Renal cortical epithelial cell (primary cell): Measurements from ENCODE around the gene ZNF594. TPM values are rescaled to one million over a fixed set of nuclear protein-coding genes. Genes with fewer than 3 reads are reported as not detected.
"Not testable (repeated sequence)": the region's sequence is repeated elsewhere in the genome, so short reads cannot be mapped to it uniquely, and the experiment has no call there.

ENCODE experiments used
- DNase-seq: peaks from one replicate; pipeline ENCODE4 v3.0.0-alpha.2; 2011; ENCODE audit warnings: low read depth
- total RNA-seq: library from RNA; depleted of rRNA; stranded (reverse); fragments of >200 nt; gene quantifications from 2 replicates; pipeline ENCODE4 v1.2.3, GENCODE V29; 2014

The ZNF594 gene
- total RNA-seq, 1 donor from 2014 or later, result 11.1 TPM

DNA sequence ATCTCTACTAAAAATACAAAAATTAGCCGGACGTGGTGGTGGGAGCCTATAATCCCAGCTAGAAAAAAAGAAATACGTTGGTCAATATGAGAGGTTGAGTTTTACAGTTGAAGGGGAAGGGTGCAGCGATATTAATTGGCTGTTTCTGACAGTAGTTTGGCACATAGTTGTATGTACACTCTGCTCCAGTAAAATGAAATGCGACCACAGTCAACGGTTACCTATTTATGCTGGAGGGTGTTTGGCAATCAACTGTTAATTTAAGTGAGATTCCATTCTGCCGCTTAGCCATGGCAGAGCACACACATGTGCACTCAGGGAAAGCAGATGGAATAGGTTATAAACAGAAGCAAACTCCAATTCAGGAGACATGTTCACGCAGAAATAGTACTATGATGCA is 9.3 kb upstream of the ZNF594 start:
- DNase-seq, result peak; percentile 56

DNA sequence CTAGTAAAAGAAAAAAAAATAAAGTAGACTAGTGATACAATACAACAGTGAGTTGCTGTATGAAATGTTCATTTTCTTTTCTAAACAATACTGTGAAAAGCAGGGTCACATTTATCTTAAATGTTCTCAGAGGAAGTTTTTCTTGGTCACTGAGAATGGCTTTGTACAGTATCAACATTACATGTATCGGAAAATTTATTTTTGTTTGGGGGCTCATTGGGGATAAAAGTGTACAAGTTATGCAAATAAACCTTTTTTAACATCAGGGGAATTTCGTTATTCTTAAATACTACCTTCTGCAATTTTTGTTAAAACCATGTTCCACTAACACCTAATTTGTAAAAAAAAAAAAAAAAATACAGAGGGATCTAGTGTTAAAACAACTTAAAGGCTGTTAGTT is 8.7 kb upstream of the ZNF594 start:
- DNase-seq, result no peak

DNA sequence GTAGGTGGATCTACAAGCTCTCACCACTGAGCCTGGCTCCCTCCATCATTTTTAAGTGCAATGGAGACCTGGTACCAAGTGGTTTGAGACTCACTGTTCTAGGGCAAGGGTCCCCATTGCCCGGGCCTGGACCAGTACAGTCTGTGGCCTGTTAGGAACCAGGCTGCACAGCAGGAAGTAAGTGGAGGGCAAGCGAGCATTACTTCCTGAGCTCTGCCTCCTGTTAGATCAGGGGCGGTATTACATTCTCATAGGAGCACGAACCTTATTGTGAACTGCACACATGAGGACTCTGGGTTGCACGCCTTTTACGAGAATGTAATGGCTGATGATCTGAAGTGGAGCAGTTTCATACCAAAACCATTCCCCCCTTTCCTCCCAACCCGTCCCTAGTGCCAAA is 6.8 kb upstream of the ZNF594 start:
- no peak for DNase-seq

DNA sequence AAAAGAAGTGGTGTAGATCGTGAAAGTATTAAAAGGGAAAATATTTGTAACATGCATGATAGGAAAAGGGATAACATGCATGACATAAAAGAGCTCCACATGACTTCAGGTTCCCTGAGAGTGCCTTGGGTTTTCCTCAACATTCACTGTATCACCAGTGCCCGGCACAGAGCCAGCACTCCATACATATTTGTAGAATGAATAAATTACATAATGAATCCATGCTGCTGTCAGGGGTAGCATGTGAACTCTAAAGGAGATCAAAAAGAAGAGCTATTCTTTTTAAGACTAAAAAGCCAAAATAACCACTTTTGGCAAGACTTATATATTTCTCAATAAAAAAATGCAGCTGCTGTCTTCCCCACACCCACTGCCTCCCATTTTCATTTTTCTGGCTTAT is 2.7 kb upstream of the ZNF594 start:
- no peak for DNase-seq

DNA sequence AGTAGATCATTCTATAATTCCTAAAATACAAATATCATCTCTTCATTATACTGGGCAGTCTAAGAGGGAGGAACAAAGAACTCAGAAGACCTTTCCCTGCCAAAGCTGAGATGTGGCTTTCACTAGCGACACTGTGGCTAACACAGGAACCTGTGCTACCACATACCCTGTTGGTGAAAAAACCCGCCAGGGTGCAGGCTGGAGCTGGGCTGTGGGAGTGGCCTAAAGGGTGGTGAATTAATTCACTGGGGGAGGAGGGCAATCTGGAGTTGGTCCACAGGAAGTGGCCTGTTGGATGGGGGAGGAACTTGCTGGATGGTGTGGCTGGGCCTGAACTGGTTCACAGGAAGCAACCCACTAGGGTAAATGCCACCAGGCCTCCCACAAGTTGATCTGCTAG is 7.4 kb downstream of the ZNF594 start:
- DNase-seq, result no peak

DNA sequence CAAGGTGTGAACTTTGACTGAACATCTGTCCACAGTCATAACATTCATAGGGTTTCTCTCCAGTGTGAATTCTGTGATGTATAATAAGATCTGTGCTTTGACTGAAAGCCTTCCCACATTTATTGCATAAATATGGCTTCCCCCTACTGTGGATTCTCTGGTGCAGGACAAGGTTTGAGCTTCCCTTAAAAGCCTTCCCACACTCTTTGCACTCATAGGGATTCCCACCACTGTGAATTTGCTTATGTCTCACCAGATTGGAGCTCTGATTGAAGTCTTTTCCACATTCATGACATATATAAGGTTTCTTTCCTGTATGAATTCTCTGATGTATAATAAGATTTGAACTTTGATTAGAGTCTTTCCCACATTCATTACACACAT is 8.3 kb downstream of the ZNF594 start:
- no peak for DNase-seq

DNA sequence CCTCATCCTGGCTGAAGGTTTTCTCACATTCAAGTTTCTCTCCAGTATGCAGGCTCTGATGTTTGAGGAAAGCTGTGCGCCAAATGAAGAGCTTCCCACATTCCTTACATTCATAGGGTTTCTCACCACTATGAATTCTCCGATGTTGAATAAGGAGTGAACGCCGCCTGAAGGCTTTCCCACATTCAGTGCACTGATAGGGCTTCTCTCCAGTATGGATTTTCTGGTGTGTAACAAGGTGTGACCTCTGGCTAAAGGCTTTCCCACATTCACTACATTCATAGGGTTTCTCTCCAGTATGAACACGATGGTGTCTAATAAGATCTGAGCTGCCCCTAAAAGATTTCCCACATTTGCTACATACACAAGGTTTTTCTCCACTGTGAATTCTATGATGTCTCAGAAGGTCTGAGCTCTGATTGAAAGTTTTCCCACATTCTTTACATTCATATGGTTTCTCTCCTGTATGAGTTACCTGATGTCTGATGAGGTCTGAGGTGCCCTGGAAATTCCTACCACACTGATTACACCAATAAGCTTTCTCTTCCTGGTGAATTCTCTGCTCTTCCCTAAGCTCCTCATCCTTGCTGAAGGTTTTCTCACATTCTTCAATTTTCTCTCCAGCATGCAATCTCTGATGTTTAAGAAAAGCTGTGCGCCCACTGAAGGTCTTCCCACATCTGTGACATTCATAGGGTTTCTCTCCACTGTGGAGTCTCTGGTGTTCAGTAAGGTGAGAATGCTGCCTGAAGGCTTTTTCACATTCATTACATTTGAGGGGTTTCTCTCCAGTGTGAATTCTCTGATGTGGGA is 8.9 kb downstream of the ZNF594 start:
- no peak for DNase-seq

DNA sequence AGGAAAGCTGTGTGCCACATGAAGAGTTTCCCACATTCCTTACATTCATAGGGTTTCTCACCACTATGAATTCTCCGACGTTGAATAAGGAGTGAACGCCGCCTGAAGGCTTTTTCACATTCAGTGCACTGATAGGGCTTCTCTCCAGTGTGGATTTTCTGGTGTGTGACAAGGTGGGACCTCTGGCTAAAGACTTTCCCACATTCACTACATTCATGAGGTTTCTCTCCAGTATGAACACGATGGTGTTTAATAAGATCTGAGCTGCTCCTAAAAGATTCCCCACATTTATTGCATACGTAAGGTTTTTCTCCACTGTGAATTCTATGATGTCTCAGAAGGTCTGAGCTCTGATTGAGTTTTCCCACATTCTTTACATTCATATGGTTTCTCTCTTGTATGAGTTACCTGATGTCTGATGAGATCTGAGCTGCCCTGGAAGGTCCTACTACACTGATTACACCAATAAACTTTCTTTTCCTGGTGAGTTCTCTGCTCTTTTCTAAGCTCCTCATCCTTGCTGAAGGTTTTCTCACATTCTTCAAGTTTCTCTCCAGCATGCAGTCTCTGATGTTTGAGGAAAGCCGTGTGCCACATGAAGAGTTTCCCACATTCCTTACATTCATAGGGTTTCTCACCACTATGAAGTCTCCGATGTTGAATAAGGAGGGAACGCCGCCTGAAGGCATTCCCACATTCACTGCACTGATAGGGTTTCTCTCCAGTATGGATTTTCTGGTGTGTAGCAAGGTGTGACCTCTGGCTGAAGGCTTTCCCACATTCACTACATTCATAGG is 10.0 kb downstream of the ZNF594 start:
- no peak for DNase-seq

DNA sequence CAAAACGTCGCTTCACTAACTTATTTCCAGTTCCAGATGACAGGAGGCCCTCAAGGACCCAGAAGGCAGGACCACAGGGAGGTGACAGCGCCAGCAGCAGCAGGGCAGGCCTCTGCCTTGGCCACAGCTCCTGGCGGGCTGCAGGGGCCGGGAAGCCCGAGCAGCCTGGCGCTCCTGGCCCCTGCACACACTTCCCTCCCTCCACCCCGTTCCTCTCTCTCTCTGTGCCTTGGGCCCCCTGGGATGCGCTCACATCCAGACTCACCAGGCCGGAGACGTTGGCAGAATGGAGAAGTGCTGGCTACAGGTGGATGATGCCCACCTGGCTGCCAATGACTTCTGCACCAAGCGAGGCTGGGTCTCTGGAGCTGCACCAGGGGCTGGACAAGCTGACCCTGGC is 12.7 kb downstream of the ZNF594 start:
- DNase-seq, result no peak

DNA sequence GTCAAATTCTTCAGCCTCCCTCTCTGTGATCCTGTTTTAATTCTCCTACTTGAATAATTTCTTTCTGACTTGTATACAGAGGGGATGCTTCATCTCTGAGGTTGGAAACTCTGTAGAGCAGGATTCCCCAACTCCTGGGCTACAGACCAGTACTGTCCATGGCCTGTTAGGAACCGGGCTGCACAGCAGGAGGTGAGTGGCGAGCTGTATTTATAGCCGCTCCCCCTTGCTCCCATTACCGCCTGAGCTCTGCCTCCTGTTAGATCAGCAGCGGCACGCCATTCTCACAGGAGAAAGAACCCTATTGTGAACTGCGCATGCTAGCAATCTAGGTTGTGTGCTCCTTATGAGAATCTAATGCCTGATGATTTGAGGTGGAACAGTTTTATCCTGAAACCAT is 16.6 kb downstream of the ZNF594 start:
- not testable (repeated sequence) for DNase-seq

DNA sequence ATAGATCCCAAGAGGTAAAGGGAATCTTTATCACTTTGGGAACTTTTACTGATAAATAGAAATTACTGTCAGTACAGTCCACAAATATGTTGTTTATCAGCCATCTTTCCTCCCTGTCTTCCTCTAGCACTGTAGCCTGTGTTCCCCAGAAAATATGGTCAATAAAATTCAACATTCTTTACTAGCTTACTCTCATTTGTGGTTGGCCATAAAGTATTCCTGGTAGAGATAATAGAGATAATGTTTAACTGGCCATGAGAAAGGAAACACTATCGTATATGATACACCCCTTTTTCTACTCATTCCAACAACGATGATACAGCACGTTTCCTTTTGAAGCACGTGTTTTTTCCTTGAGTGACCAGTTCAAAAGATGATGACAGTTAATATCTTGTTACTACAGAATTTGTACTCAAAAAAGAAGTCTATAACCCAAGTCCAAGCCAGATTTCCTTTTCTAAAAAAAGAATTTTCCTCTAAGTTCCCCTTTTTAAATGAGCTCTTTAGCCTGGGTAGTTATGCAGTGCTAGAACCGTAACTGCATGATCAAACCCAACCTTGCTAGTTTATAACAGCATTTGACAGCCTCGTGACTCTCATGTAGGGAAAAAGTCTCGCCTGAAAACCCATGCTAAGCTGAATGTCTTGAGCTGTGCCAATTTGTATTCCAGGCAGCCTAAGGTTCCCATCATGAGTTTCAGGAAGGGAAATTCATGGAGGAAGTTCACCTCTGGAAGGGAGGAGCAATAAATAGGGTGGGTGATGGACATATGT is 25.7 kb downstream of the ZNF594 start:
- DNase-seq, result peak; percentile 18

DNA sequence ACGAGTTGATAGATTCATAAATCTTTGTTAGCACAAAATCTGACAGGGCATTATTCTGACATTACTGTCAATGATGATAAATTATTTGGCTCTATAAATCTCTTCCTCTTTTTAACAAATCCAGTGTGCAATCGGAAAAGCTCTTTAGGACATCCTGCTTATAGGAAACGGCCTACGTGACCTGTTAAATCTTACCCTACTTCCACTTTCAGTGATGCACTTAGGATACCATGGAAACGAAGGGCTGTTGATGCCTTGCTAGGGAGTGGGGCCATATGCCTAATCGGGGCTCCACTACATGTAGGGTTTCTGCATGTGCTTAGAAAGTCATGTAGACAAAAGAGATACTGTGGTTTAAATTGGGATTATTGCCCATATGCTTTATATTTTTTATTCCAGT is 27.2 kb downstream of the ZNF594 start:
- no peak for DNase-seq

DNA sequence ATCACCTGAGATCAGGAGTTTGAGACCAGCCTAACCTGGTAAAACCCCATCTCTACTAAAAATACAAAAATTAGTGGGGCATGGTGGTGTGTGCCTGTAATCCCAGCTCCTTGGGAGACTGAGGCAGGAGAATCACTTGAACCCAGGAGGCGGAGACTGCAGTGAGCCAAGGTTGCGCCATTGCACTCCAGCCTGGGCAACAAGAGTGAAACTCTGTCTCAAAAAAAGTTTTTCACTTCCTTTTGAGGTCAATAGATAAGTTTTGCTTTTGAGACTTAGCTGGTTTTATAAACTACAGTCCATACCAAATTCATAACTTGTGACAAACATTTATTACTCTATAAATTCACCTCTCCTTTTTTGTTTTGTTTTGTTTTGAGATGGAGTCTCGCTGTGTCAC is 29.9 kb downstream of the ZNF594 start:
- not testable (repeated sequence) for DNase-seq

DNA sequence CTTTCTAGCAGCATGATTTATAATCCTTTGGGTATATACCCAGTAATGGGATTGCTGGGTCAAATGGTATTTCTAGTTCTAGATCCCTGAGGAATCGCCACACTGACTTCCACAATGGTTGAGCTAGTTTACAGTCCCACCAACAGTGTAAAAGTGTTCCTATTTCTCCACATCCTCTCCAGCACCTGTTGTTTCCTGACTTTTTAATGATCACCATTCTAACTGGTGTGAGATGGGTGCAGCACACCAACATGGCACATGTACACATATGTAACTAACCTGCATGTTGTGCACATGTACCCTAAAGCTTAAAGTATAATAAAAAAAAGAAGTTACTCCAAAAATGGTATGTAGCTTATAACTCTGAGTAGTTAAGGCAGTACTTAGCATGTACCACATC is 31.0 kb downstream of the ZNF594 start:
- DNase-seq, result not testable (repeated sequence)

DNA sequence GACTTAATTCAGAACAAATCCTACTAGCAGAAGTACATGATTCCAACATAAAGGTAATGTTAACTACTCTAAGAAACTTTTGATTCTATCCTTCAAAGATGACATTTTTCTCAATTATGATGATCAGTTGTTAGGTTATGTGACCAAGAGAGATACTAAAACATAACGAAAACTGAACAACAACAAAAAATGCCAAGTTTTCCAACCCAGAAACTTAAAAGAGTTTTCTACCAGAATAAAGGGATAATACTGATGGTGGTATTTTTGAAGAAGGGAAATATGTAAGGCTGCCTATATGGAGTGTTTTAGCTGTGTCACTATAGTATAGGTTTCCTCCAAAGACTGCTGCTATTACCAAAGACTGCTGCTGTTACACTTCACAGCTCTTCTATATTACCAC is 45.5 kb downstream of the ZNF594 start:
- not testable (repeated sequence) for DNase-seq

DNA sequence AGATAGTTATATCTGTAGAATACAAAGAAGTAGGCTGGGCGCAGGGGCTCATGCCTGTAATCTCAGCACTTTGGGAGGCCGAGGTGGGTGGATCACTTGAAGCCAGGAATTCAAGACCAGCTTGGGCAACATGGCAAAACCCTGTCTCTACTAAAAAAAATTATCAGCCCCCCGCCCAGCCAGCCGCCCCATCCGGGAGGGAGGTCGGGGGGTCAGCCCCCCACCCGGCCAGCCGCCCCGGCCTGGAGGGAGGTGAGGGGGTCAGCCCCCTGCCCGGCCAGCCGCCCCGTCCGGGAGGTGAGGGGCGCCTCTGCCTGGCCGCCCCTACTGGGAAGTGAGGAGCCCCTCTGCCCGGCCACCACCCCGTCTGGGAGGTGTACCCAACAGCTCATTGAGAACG is 48.8 kb downstream of the ZNF594 start:
- DNase-seq, result not testable (repeated sequence)

DNA sequence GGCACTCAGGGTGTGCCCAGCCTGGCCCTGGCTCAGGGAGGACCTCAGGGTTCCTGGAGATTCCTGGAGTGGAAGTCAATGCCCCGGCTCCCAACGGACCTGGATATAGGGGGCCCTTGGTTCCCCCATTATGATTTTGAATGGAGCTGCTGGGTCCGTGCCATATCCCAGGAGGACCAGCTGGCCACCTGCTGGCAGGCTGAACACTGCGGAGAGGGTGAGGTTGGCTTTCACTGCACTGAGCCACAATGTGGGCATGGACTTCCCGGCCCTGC is 52.3 kb downstream of the ZNF594 start:
- no peak for DNase-seq

DNA sequence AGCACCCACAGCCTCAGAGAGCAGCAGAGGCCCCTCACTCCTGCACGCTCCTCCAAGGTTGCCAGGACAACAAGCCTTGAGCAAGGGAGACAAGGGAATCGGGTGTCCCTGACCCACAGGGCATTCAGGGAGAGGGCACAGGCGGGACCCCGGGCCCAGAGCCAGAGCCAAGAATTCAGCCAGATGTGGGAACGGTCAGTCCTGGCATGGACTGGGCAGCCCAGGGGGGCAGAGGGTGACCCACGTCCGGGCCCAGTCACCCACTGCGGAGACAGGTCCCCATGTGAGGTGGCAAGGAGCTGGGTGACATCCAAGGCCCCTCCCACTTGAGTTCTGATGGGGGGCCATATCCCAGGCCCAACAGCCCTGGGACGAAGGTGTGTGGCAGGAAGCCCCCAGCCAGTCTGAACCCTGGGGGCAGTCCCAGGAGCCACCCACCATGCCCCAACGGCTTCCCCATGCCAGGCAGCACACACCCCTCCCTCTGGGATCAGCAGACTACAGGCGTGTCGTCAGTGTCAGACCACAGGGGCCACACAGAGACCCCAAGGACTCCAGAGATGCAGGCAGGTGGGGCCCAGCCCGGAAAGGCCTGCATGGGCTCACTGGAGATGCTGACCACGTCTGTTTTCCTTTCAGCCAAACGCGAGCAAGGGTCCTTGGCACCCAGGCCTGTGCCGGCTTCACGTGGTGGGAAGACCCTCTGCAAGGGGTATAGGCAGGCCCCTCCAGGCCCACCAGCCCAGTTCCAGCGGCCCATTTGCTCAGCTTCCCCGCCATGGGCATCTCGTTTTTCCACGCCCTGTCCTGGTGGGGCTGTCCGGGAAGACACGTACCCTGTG is 52.8 kb downstream of the ZNF594 start:
- DNase-seq, result no peak

DNA sequence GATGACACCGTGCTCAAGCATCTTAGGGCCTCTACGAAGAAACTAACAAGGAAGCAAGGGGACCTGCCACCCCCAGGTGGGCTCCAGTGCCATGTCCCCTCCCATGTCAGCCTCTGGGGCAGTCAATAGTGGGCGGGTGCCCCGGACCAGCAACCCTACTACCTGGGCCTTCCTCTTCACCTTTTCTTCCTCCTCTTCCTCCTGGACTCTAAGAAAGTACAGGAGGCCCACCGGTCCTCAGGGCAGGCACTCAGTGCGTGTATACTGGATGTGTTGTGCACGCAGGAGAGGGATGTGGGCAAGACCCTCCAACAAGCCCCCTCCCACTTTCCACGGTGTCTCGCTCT is 53.5 kb downstream of the ZNF594 start:
- not testable (repeated sequence) for DNase-seq

DNA sequence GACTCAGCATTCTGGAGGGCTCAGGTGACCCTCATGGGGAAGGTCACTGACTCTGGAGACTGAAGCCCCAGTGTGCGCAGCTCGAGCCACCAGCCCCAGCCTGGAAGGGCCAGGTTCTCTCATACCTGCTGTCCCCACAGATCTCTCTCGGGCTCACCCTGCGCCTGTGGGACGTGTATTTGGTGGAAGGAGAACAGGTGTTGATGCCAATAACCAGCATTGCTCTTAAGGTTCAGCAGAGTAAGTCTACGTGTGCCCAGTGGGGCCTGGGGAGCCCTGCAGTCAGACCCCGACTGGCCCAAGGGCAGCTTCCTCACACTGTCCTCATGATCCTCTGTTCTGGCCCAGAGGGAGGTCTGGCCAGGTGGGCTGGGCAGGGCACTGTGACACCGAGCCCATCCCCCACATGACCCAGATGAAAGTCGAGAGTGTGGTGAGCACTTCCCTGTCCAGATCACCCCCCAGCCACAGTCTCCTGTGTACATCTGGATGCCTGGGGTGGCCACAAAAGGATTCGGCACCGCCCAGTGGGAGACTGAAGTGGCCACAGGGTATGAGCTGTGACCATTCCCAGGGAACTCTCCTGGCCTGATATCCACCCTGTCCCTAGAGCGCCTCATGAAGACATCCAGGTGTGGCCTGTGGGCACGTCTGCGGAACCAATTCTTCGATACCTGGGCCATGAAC is 54.0 kb downstream of the ZNF594 start:
- not testable (repeated sequence) for DNase-seq
